H9 (cell line): ENCODE measurements around the gene UBALD1. TPM values are rescaled to one million over a fixed set of nuclear protein-coding genes. Genes with fewer than 3 reads are reported as not detected.
A peak's percentile ranks its signal among the peaks of the same experiment; 100 is the strongest.

Experiments used
- DNase-seq: peaks from one replicate; pipeline ENCODE4 v3.0.0-alpha.2; 2017
- H2AFZ ChIP-seq: one replicate; pipeline ENCODE4 v1.6.1; 2013; ENCODE audit warnings: mild to moderate bottlenecking, low read length, control low read depth, moderate library complexity
- H2AK5ac ChIP-seq: 2 replicates; pipeline ENCODE4 v1.6.1; 2013; ENCODE audit warnings: low read length, control low read depth, mixed read lengths; ENCODE audit not compliant: insufficient read length
- H2BK120ac ChIP-seq: one replicate; pipeline ENCODE4 v1.6.1; 2013; ENCODE audit warnings: low read depth, mild to moderate bottlenecking, low read length, control low read depth, inconsistent platforms; ENCODE audit not compliant: poor library complexity, severe bottlenecking
- H2BK12ac ChIP-seq: 2 replicates; pipeline ENCODE4 v1.6.1; 2013; ENCODE audit warnings: low read length, control low read depth, mixed read lengths, low read depth; ENCODE audit not compliant: insufficient read length
- H2BK15ac ChIP-seq: 2 replicates; pipeline ENCODE4 v1.6.1; 2013; ENCODE audit warnings: low read depth, low read length, control low read depth
- H2BK20ac ChIP-seq: one replicate; pipeline ENCODE4 v1.6.1; 2013; ENCODE audit warnings: low read depth, mild to moderate bottlenecking, low read length, control low read depth, inconsistent platforms; ENCODE audit not compliant: poor library complexity, severe bottlenecking
- H2BK5ac ChIP-seq: 2 replicates; pipeline ENCODE4 v1.6.1; 2013; ENCODE audit warnings: low read length, control low read depth, mixed read lengths; ENCODE audit not compliant: insufficient read length
- H3K14ac ChIP-seq: 2 replicates; pipeline ENCODE4 v1.6.1; 2013; ENCODE audit warnings: low read length, control low read depth; ENCODE audit not compliant: insufficient read depth
- H3K18ac ChIP-seq: 2 replicates; pipeline ENCODE4 v1.6.1; 2013; ENCODE audit warnings: low read depth, mild to moderate bottlenecking, mixed read lengths, low read length, control low read depth; ENCODE audit not compliant: insufficient read length
- H3K23ac ChIP-seq: 2 replicates; pipeline ENCODE4 v1.6.1; 2013; ENCODE audit warnings: low read length, control low read depth, mixed read lengths, low read depth; ENCODE audit not compliant: insufficient read length
- H3K23me2 ChIP-seq: 2 replicates; pipeline ENCODE4 v1.6.1; 2013; ENCODE audit warnings: low read depth, mild to moderate bottlenecking, mixed read lengths, low read length, control low read depth; ENCODE audit not compliant: insufficient read length, poor library complexity, severe bottlenecking
- H3K27ac ChIP-seq: 2 replicates; pipeline ENCODE4 v1.5.1; 2013; ENCODE audit warnings: low read length, control low read depth, mixed read lengths, low read depth; ENCODE audit not compliant: insufficient read length
- H3K27me3 ChIP-seq: 2 replicates; pipeline ENCODE4 v1.6.1; 2013; ENCODE audit warnings: low read length, control low read depth, inconsistent platforms; ENCODE audit not compliant: insufficient read depth
- H3K4ac ChIP-seq: 2 replicates; pipeline ENCODE4 v1.6.1; 2013; ENCODE audit warnings: low read depth, mild to moderate bottlenecking, control low read depth, inconsistent platforms, low read length, moderate library complexity
- H3K4me1 ChIP-seq: 2 replicates; pipeline ENCODE4 v1.6.1; 2013; ENCODE audit warnings: low read length, control low read depth, inconsistent platforms; ENCODE audit not compliant: insufficient read depth
- H3K4me2 ChIP-seq: 2 replicates; pipeline ENCODE4 v1.6.1; 2013; ENCODE audit warnings: low read length, control low read depth, mixed read lengths; ENCODE audit not compliant: insufficient read length, insufficient read depth
- H3K56ac ChIP-seq: 2 replicates; pipeline ENCODE4 v1.6.1; 2013; ENCODE audit warnings: low read depth, mild to moderate bottlenecking, mixed read lengths, low read length, control low read depth; ENCODE audit not compliant: insufficient read length
- H3K79me1 ChIP-seq: 2 replicates; pipeline ENCODE4 v1.6.1; 2013; ENCODE audit warnings: low read depth, mild to moderate bottlenecking, moderate library complexity, low read length, control low read depth, inconsistent platforms; ENCODE audit not compliant: insufficient read depth, poor library complexity, severe bottlenecking
- H3K79me2 ChIP-seq: 2 replicates; pipeline ENCODE4 v1.6.1; 2013; ENCODE audit warnings: low read length, control low read depth, inconsistent platforms; ENCODE audit not compliant: insufficient read depth
- H3K9ac ChIP-seq: 2 replicates; pipeline ENCODE4 v1.6.1; 2013; ENCODE audit warnings: low read length, control low read depth, mixed read lengths; ENCODE audit not compliant: insufficient read length; ENCODE audit errors: extremely low read depth
- H3K9me3 ChIP-seq: one replicate; pipeline ENCODE4 v1.6.1; 2013; ENCODE audit warnings: low read depth, low read length, inconsistent platforms; ENCODE audit not compliant: control insufficient read depth
- H3T11ph ChIP-seq: one replicate; pipeline ENCODE4 v1.6.1; 2013; ENCODE audit warnings: mild to moderate bottlenecking, low read length, control low read depth, inconsistent platforms
- H4K20me1 ChIP-seq: one replicate; pipeline ENCODE4 v1.6.1; 2013; ENCODE audit not compliant: control insufficient read depth, insufficient read length, insufficient read depth
- H4K5ac ChIP-seq: 2 replicates; pipeline ENCODE4 v1.6.1; 2013; ENCODE audit warnings: low read depth, mild to moderate bottlenecking, mixed read lengths, low read length, control low read depth; ENCODE audit not compliant: insufficient read length
- H4K8ac ChIP-seq: replicated peaks from 2 replicates; pipeline ENCODE4 v1.6.1; 2013; ENCODE audit warnings: low read length, control low read depth, mixed read lengths, low read depth; ENCODE audit not compliant: insufficient read length
- H4K91ac ChIP-seq: 2 replicates; pipeline ENCODE4 v1.6.1; 2013; ENCODE audit warnings: low read depth, mild to moderate bottlenecking, moderate library complexity, mixed read lengths, low read length, control low read depth; ENCODE audit not compliant: insufficient read length
- H3K27ac Mint-ChIP-seq, 3 experiments: 2 replicates in 2 of 3; 3 replicates in 1 of 3; pipeline ENCODE4 v1.8.0; 2020 to 2021; ENCODE audit warnings: mixed read lengths in 3 of 3, mild to moderate bottlenecking in 1 of 3, moderate library complexity in 1 of 3
- H3K27me3 Mint-ChIP-seq: 2 replicates; pipeline ENCODE4 v1.8.0; 2021; ENCODE audit warnings: low read depth, mild to moderate bottlenecking, moderate library complexity, mixed read lengths
- H3K36me3 Mint-ChIP-seq, 3 experiments: 2 replicates in 2 of 3; 3 replicates in 1 of 3; pipeline ENCODE4 v1.8.0; 2020 to 2021; ENCODE audit warnings: low read depth in 3 of 3, mixed read lengths in 3 of 3; ENCODE audit not compliant: insufficient read depth in 1 of 3
- H3K4me1 Mint-ChIP-seq, 2 experiments: 2 replicates each; pipeline ENCODE4 v1.8.0; 2020; ENCODE audit warnings: mixed read lengths in 2 of 2
- H3K4me3 Mint-ChIP-seq, 2 experiments: 2 replicates in 1 of 2; 3 replicates in 1 of 2; pipeline ENCODE4 v1.8.0; 2020 to 2021; ENCODE audit warnings: mild to moderate bottlenecking in 2 of 2, mixed read lengths in 2 of 2, moderate library complexity in 1 of 2
- H3K9me3 Mint-ChIP-seq, 2 experiments: 2 replicates in 1 of 2; 3 replicates in 1 of 2; pipeline ENCODE4 v1.8.0; 2020; ENCODE audit warnings: mild to moderate bottlenecking in 2 of 2, mixed read lengths in 2 of 2, moderate library complexity in 1 of 2
- CTCF ChIP-seq: fragments of 200-600 bp; sonication (generic); conservative IDR thresholded peaks from 3 replicates; pipeline ENCODE4 v1.8.0; 2021; ENCODE audit warnings: antibody characterized with exemption, mild to moderate bottlenecking
- WGBS: extraction: QIAGEN DNeasy Blood & Tissue Kit; methylation state at CpG from one replicate; pipeline ENCODE4 v1.1.7; 2013; ENCODE audit warnings: missing lambda C conversion rate, low lambda C conversion rate, mixed read lengths; ENCODE audit not compliant: insufficient read length; ENCODE audit errors: extremely low coverage; 5-methylcytosine and 5-hydroxymethylcytosine counted together
- total RNA-seq: library from RNA; stranded (reverse); gene quantifications from 2 replicates; pipeline ENCODE4 v1.2.1, GENCODE V29; 2021

Gene UBALD1
- total RNA-seq, 1 experiment from 2014 or later, result 80.9 TPM

- H3K79me1 ChIP-seq, result no peaks in the 10 kb centered on the region
- no peak overlapping the region for H3K23ac ChIP-seq
- peak overlapping the region; percentile 46 for H3K9ac ChIP-seq
- Mint-ChIP-seq H3K27me3 (peaks cover 25% of the 10 kb centered on the region), H3K36me3 (peaks cover 0 to 9% (median 0%) of the 10 kb centered on the region in 3 experiments; a peak in 5 of 7 replicates), H3K4me1 (peaks cover 24 to 37% of the 10 kb centered on the region in 2 experiments), H3K4me3 (peak overlapping the region; percentile 46 to 68), H3K9me3 (no peaks in the 10 kb centered on the region; a peak in 1 of 5 replicates), H3K27ac (peak overlapping the region; percentile 98)
- DNase-seq, result peak; percentile 92
- H3K56ac ChIP-seq, result no peak overlapping the region
- H3K23me2 ChIP-seq, result no peaks in the 10 kb centered on the region
- no peak overlapping the region for H2BK15ac ChIP-seq
- H3K18ac ChIP-seq, result peak overlapping the region; percentile 82
- H2AK5ac ChIP-seq, result peak overlapping the region; percentile 31
- H3K4ac ChIP-seq, result peak overlapping the region; percentile 12; the same call in 1 of the 2 replicates
- H4K8ac ChIP-seq, result no peak overlapping the region
- peak overlapping the region; percentile 97 for H2BK12ac ChIP-seq
- H3K4me2 ChIP-seq, result peak overlapping the region; percentile 31
- H3K9me3 ChIP-seq, result no peaks in the 10 kb centered on the region
- H2AFZ ChIP-seq, result no peak overlapping the region
- H3K27ac ChIP-seq, result peak overlapping the region; percentile 84
- peaks cover 4% of the 10 kb centered on the region; the same call in 1 of the 2 replicates for H3K4me1 ChIP-seq
- WGBS, result no CpG with 5 or more reads among the region's 15 CpGs
- H3T11ph ChIP-seq, result no peak overlapping the region
- no peaks in the 10 kb centered on the region for H3K79me2 ChIP-seq
- peak overlapping the region; percentile 25 for H4K5ac ChIP-seq
- peak overlapping the region; percentile 79; the same call in 1 of the 2 replicates for H3K14ac ChIP-seq
- no peak for TF ChIP-seq CTCF
- peak overlapping the region; percentile 33 for H2BK5ac ChIP-seq
- H4K91ac ChIP-seq, result peak overlapping the region; percentile 87
- H2BK120ac ChIP-seq, result peak overlapping the region; percentile 70
- no peaks in the 10 kb centered on the region for H3K27me3 ChIP-seq
- no peaks in the 10 kb centered on the region for H4K20me1 ChIP-seq
- H2BK20ac ChIP-seq, result peak overlapping the region; percentile 33
Observed at GRCh38 chr16:4570688-4571321, 43.9 kb downstream of the UBALD1 start.
